ENCODE results near the gene PTPN7.

Gene PTPN7

GRCh38 chr1:202165942-202166843 is 5.8 kb upstream of the PTPN7 start:
- Histone ChIP-seq H3K27ac (ENCODE audit: extremely low read depth, low read depth, low read length) (no peak overlapping the region), H3K4me3 (ENCODE audit: low read depth, low read length) (no peak overlapping the region), H3K9me3 (ENCODE audit: control insufficient read depth, insufficient read depth, low read depth, low read length) (no peaks in the 10 kb centered on the region), H3K36me3 (ENCODE audit: control insufficient read depth in 2 of 2, insufficient read depth in 1 of 2, low read length in 2 of 2) (no peaks in the 10 kb centered on the region), H3K4me1 (ENCODE audit: control insufficient read depth, insufficient read depth, low read length) (no peaks in the 10 kb centered on the region)
- TF ChIP-seq, protein P1, sequence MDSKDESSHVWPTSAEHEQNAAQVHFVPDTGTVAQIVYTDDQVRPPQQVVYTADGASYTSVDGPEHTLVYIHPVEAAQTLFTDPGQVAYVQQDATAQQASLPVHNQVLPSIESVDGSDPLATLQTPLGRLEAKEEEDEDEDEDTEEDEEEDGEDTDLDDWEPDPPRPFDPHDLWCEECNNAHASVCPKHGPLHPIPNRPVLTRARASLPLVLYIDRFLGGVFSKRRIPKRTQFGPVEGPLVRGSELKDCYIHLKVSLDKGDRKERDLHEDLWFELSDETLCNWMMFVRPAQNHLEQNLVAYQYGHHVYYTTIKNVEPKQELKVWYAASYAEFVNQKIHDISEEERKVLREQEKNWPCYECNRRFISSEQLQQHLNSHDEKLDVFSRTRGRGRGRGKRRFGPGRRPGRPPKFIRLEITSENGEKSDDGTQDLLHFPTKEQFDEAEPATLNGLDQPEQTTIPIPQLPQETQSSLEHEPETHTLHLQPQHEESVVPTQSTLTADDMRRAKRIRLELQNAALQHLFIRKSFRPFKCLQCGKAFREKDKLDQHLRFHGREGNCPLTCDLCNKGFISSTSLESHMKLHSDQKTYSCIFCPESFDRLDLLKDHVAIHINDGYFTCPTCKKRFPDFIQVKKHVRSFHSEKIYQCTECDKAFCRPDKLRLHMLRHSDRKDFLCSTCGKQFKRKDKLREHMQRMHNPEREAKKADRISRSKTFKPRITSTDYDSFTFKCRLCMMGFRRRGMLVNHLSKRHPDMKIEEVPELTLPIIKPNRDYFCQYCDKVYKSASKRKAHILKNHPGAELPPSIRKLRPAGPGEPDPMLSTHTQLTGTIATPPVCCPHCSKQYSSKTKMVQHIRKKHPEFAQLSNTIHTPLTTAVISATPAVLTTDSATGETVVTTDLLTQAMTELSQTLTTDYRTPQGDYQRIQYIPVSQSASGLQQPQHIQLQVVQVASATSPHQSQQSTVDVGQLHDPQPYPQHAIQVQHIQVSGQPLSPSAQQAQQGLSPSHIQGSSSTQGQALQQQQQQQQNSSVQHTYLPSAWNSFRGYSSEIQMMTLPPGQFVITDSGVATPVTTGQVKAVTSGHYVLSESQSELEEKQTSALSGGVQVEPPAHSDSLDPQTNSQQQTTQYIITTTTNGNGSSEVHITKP (tag by site-specific recombination; IDR thresholded peaks at IDR 0.05): peak; percentile 73
- no peak for TF ChIP-seq MEIS1 (CRISPR knock-in tag; IDR thresholded peaks at IDR 0.05; ENCODE audit: borderline replicate concordance)
- CTCF ChIA-PET: interaction anchor here (0.6 to 1.2 kb wide), 4 partner anchors 11 to 653 kb away, joined by 3 to 5 read pairs (median 4); no protein-coding TSS in a partner anchor
- POLR2A ChIA-PET: no interaction called here

- ChIA-PET CTCF (interaction anchor here (0.6 kb wide), 2 partner anchors 63 to 653 kb away, joined by 3 to 4 read pairs; no protein-coding TSS in a partner anchor), POLR2A (no interaction called here)
- no peak overlapping the region for H3K4me3 ChIP-seq (ENCODE audit: low read depth, low read length)
- no peaks in the 10 kb centered on the region for H3K36me3 ChIP-seq (ENCODE audit: control insufficient read depth in 2 of 2, insufficient read depth in 1 of 2, low read length in 2 of 2)
- TF ChIP-seq SETDB1 (IDR thresholded peaks at IDR 0.05; ENCODE audit: insufficient read length, low read length): no peak
- no peak for TF ChIP-seq ZNF157 (tag by site-specific recombination; IDR thresholded peaks at IDR 0.05)
- peak; percentile 87 for TF ChIP-seq EGR2 (tag by site-specific recombination; IDR thresholded peaks at IDR 0.05; ENCODE audit: low read depth)
- no peak for TF ChIP-seq ZNF624 (tag by site-specific recombination; IDR thresholded peaks at IDR 0.05)
- TF ChIP-seq KLF8 (tag by site-specific recombination; IDR thresholded peaks at IDR 0.05): no peak
- no peak for TF ChIP-seq SP7 (tag by site-specific recombination; IDR thresholded peaks at IDR 0.05)
- TF ChIP-seq ZSCAN23 (tag by site-specific recombination; IDR thresholded peaks at IDR 0.05): no peak
- TF ChIP-seq ZNF660 (tag by site-specific recombination; IDR thresholded peaks at IDR 0.05): no peak
- no peak for TF ChIP-seq MEIS1 (CRISPR knock-in tag; IDR thresholded peaks at IDR 0.05; ENCODE audit: borderline replicate concordance)
- TF ChIP-seq, protein P2, sequence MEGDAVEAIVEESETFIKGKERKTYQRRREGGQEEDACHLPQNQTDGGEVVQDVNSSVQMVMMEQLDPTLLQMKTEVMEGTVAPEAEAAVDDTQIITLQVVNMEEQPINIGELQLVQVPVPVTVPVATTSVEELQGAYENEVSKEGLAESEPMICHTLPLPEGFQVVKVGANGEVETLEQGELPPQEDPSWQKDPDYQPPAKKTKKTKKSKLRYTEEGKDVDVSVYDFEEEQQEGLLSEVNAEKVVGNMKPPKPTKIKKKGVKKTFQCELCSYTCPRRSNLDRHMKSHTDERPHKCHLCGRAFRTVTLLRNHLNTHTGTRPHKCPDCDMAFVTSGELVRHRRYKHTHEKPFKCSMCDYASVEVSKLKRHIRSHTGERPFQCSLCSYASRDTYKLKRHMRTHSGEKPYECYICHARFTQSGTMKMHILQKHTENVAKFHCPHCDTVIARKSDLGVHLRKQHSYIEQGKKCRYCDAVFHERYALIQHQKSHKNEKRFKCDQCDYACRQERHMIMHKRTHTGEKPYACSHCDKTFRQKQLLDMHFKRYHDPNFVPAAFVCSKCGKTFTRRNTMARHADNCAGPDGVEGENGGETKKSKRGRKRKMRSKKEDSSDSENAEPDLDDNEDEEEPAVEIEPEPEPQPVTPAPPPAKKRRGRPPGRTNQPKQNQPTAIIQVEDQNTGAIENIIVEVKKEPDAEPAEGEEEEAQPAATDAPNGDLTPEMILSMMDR (tag by site-specific recombination; IDR thresholded peaks at IDR 0.05): no peak
- TF ChIP-seq, protein P3, sequence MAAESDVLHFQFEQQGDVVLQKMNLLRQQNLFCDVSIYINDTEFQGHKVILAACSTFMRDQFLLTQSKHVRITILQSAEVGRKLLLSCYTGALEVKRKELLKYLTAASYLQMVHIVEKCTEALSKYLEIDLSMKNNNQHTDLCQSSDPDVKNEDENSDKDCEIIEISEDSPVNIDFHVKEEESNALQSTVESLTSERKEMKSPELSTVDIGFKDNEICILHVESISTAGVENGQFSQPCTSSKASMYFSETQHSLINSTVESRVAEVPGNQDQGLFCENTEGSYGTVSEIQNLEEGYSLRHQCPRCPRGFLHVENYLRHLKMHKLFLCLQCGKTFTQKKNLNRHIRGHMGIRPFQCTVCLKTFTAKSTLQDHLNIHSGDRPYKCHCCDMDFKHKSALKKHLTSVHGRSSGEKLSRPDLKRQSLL (tag by site-specific recombination; IDR thresholded peaks at IDR 0.05): no peak
- peak; percentile 75 for TF ChIP-seq ZFHX2 (tag by site-specific recombination; conservative IDR thresholded peaks at IDR 0.05)
- TF ChIP-seq ZNF2 (tag by site-specific recombination; IDR thresholded peaks at IDR 0.05): no peak
- TF ChIP-seq ZNF350 (tag by site-specific recombination; IDR thresholded peaks at IDR 0.05): no peak
- no peaks in the 10 kb centered on the region for H3K9me3 ChIP-seq (ENCODE audit: control insufficient read depth, insufficient read depth, low read depth, low read length)
- no peaks in the 10 kb centered on the region for H3K4me1 ChIP-seq (ENCODE audit: control insufficient read depth, insufficient read depth, low read length)
- H3K27ac ChIP-seq (ENCODE audit: extremely low read depth, low read depth, low read length): no peak overlapping the region
These were observed 5.0 kb upstream of the PTPN7 start for GRCh38 chr1:202165267-202165941.

Measured in HEK293 (cell line).